HepG2 (cell line): ENCODE data around the gene DHRS7. TPM values are rescaled to one million over a fixed set of nuclear protein-coding genes. Genes with fewer than 3 reads are reported as not detected.

Experiments
- ATAC-seq: fragments of 200-7000 bp; cut with Tn5 transposase; 3 replicates; pipeline ENCODE4 v1.9.1; 2020; ENCODE audit warnings: mild to moderate bottlenecking, moderate library complexity
- BruUV-seq: library from RNA; stranded (reverse); fragments of 400-500 nt; replicated peaks from 2 replicates; lab custom pipeline; 2021; lab: Mats Ljungman, UMichigan
- CTCF ChIA-PET: fragments of 300-600 bp; formaldehyde crosslinking; extraction: SDS; loops from one replicate; lab custom pipeline; 2021; ENCODE audit warnings: low total read pairs, inconsistent platforms, low intra/inter-chr PET ratio; lab: Yijun Ruan, JAX
- POLR2A ChIA-PET: fragments of 350-600 bp; sonication (Branson Sonifier 250); formaldehyde crosslinking; loops from one replicate; lab custom pipeline; 2020; ENCODE audit warnings: antibody characterized with exemption, inconsistent platforms; lab: Yijun Ruan, JAX
- DNase-seq: peaks from one replicate; pipeline ENCODE4 v3.0.0-alpha.2; 2015; ENCODE audit warnings: low spot score
- FAIRE-seq: peaks from 3 replicates; lab custom pipeline; 2011; peaks lifted over from hg19 to GRCh38; lab: Jason Lieb, UNC
- H2AFZ ChIP-seq: one replicate; pipeline ENCODE4 v1.6.1; 2011; ENCODE audit warnings: low read length, inconsistent platforms
- H3K27ac ChIP-seq: fragments of 300-600 bp; 3 replicates; pipeline ENCODE4 v1.8.0; 2011; ENCODE audit warnings: mixed run types, mild to moderate bottlenecking, mixed read lengths, low read length, inconsistent platforms; ENCODE audit not compliant: insufficient read depth; ENCODE audit errors: extremely low read length
- H3K27me3 ChIP-seq, 2 experiments: fragments of 200-600 bp in 1 of 2; 2 replicates in 1 of 2; 3 replicates in 1 of 2; pipeline versions ENCODE4 v1.6.0 to v1.8.0; 2011; ENCODE audit warnings: low read length in 2 of 2, mild to moderate bottlenecking in 2 of 2, moderate library complexity in 2 of 2, inconsistent platforms in 1 of 2; ENCODE audit not compliant: insufficient read depth in 2 of 2, control insufficient read depth in 1 of 2
- H3K36me3 ChIP-seq, 2 experiments: fragments of 200-600 bp in 1 of 2; replicated peaks in 1 of 2; 2 replicates in 1 of 2; 3 replicates in 1 of 2; pipeline versions ENCODE4 v1.5.1 to v1.8.0; 2011; ENCODE audit warnings: low read length in 2 of 2, inconsistent platforms in 1 of 2; ENCODE audit not compliant: insufficient read depth in 2 of 2, control insufficient read depth in 1 of 2
- H3K4me1 ChIP-seq: 2 replicates; pipeline ENCODE4 v1.5.1; 2012; ENCODE audit warnings: low read length, inconsistent platforms; ENCODE audit not compliant: insufficient read depth
- H3K4me2 ChIP-seq: 2 replicates; pipeline ENCODE4 v1.6.0; 2011; ENCODE audit warnings: low read depth, low read length, inconsistent platforms
- H3K4me3 ChIP-seq, 3 experiments: fragments of 200-600 bp in 1 of 3; sonication (generic), shearing (Covaris generic) in 1 of 3; replicated peaks in 1 of 3; 2 replicates each; pipeline ENCODE4 v1.5.1; 2011 to 2016; ENCODE audit warnings: low read length in 3 of 3, inconsistent platforms in 2 of 3, low read depth in 2 of 3, mild to moderate bottlenecking in 2 of 3, control low read depth in 1 of 3, mixed read lengths in 1 of 3; ENCODE audit not compliant: insufficient read depth in 1 of 3
- H3K79me2 ChIP-seq: one replicate; pipeline ENCODE4 v1.6.1; 2011; ENCODE audit warnings: low read length, inconsistent platforms; ENCODE audit not compliant: insufficient read depth
- H3K9ac ChIP-seq: 2 replicates; pipeline ENCODE4 v1.6.0; 2011; ENCODE audit warnings: mild to moderate bottlenecking, low read depth, low read length, inconsistent platforms; ENCODE audit not compliant: insufficient read depth
- H3K9me3 ChIP-seq: 2 replicates; pipeline ENCODE4 v1.5.1; 2012; ENCODE audit warnings: mild to moderate bottlenecking, low read length
- H4K20me1 ChIP-seq: 2 replicates; pipeline ENCODE4 v1.6.0; 2011; ENCODE audit warnings: inconsistent platforms, mild to moderate bottlenecking, low read length, moderate library complexity; ENCODE audit not compliant: insufficient read depth
- GATA4 ChIP-seq: sonication (generic); IDR thresholded peaks from 2 replicates; pipeline ENCODE4 v1.6.1; 2016; ENCODE audit warnings: antibody characterized with exemption, low read depth, borderline replicate concordance
- GPN1 ChIP-seq: sonication (generic); formaldehyde crosslinking; IDR thresholded peaks from 2 replicates; pipeline ENCODE4 v1.5.1; 2020; ENCODE audit warnings: missing genetic modification reagents, borderline replicate concordance
- KLF13 ChIP-seq: sonication (generic); formaldehyde crosslinking; IDR thresholded peaks from 2 replicates; pipeline ENCODE4 v1.4.0; 2020; ENCODE audit warnings: mild to moderate bottlenecking, missing genetic modification reagents
- MIXL1 ChIP-seq: IDR thresholded peaks from 2 replicates; pipeline ENCODE4 v1.6.1; 2016
- NR2F1 ChIP-seq, 2 experiments: fragments of 450-650 bp in 1 of 2; formaldehyde crosslinking in 1 of 2; IDR thresholded peaks; 2 replicates each; pipeline versions ENCODE4 v1.5.0 to v1.6.1; 2016 to 2020; ENCODE audit warnings: mild to moderate bottlenecking in 1 of 2, missing compliant biosample characterization in 1 of 2, missing genetic modification reagents in 1 of 2, moderate library complexity in 1 of 2
- ZNF430 ChIP-seq: sonication (generic); formaldehyde crosslinking; IDR thresholded peaks from 2 replicates; pipeline ENCODE4 v1.9.0; 2021; ENCODE audit warnings: mild to moderate bottlenecking, missing genetic modification reagents
- WGBS: methylation state at CpG from one replicate; pipeline ENCODE4 v1.1.6; 2017; ENCODE audit warnings: low lambda C conversion rate; 5-methylcytosine and 5-hydroxymethylcytosine counted together
- in situ Hi-C: cut with HindIII; loops from 2 replicates; pipeline ENCODE4 v1.10.0; 2017; ENCODE audit warnings: low pct_unique_long_range_greater_than_20kb; ENCODE audit not compliant: extremely low pct_ligation_motif_present
- intact Hi-C: fragments of 100-400 bp; cut with micrococcal nuclease; formaldehyde crosslinking; loops from one replicate; pipeline ENCODE4 v1.10.0; 2022; ENCODE audit not compliant: unreplicated experiment
- polyA plus RNA-seq, 8 experiments: library from polyadenylated mRNA; depleted of rRNA in 3 of 8; stranded (reverse) in 7 of 8; unstranded in 1 of 8; fragments of >200 nt; fragmentation: Illumina TruSeq in 4 of 8; extraction: Trizol in 4 of 8; gene quantifications; 2 replicates each; pipeline versions ENCODE4 v1.2.1 to v1.2.3, GENCODE V29; 2011 to 2016; ENCODE audit warnings: low read depth in 4 of 8, missing spikeins in 1 of 8, mixed read lengths in 1 of 8; ENCODE audit not compliant: insufficient read depth in 1 of 8
- total RNA-seq, 5 experiments: library from RNA; depleted of rRNA; stranded (reverse); fragments of >200 nt; fragmentation: Illumina TruSeq; extraction: Trizol; gene quantifications; 2 replicates each; pipeline ENCODE4 v1.2.3, GENCODE V29; 2016; ENCODE audit warnings: low read depth in 1 of 5
- TF ChIP-seq, protein P1 (sequence below): sonication (generic); formaldehyde crosslinking; IDR thresholded peaks from 2 replicates; pipeline ENCODE4 v1.5.0; 2020; ENCODE audit warnings: missing genetic modification reagents
- TF ChIP-seq, protein P2 (sequence below), 2 experiments: fragments of 450-650 bp in 1 of 2; sonication (generic) in 1 of 2; formaldehyde crosslinking in 1 of 2; IDR thresholded peaks; 2 replicates each; pipeline versions ENCODE4 v1.6.1 to v1.8.0; 2016 to 2022; ENCODE audit warnings: antibody characterized with exemption in 1 of 2, mild to moderate bottlenecking in 1 of 2, missing genetic modification reagents in 1 of 2

The DHRS7 gene
- total and polyA plus RNA-seq, 2 of the 13 experiments (the other 11 are each of a cell fraction or from before 2014, with no cell fraction given), result 20.8 to 44.4 TPM

DNA sequence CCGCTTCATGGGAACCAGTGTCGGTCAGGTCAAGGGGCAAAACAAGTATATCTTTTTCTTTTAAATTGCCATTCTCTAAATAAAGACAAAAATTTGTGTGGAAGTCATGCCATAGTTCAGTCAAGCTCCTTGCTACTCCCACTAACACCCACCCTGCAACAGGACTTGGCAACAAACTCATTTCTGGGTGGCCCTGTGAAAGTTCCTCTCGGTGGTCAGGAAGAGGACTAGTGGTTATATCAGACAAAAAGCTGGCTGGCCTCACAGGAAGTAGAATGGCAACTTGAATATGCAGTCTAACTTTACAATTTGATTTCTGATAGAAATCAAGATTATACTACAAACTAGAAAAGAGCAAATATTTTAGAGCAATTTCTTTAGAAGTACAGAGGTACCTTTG is 11.2 kb downstream of the DHRS7 start:
- intact Hi-C loops, result no loop called here

DNA sequence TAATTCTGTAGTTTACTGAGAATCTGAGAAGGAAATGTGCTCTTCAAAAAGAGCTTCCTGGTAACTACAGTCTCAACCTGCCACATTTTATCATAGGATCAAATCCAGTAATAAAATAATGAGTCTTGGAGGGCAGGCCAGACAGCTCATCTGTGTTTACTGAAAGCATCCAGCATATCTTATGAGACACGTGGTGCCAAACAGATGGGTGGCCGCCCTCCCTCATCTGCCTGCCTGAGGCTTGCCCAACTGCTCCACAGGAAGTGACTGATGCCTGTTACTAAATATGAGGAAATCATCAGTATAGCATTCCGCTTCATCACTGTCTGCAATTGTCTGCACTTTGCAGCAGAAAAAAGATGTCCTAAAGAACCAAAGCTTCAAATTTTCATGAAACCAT is 13.5 kb downstream of the DHRS7 start:
- H3K4me2 ChIP-seq, result no peak overlapping the region
- H2AFZ ChIP-seq, result no peak overlapping the region
- DNase-seq (no peak), ATAC-seq (no peak), FAIRE-seq (no peak)
- H3K9me3 ChIP-seq, result no peaks in the 10 kb centered on the region
- H3K9ac ChIP-seq, result no peak overlapping the region
- no peaks in the 10 kb centered on the region for H3K27me3 ChIP-seq
- H3K36me3 ChIP-seq, result peaks cover 0 to 20% of the 10 kb centered on the region in 2 experiments; a peak in 2 of 5 replicates
- intact Hi-C loops (no loop called here), in situ Hi-C loops (no loop called here)
- H3K79me2 ChIP-seq, result no peaks in the 10 kb centered on the region
- WGBS, result 100% methylated on average over 3 of the region's 3 CpGs
- H3K4me1 ChIP-seq, result no peaks in the 10 kb centered on the region
- POLR2A ChIA-PET, result no interaction called here
- no peaks in the 10 kb centered on the region for H4K20me1 ChIP-seq
- no TSS peak for BruUV-seq
- no peak overlapping the region for H3K4me3 ChIP-seq
- no peak overlapping the region for H3K27ac ChIP-seq
- CTCF ChIA-PET, result no interaction called here
- TF ChIP-seq KLF13 (CRISPR knock-in tag), result no peak
- TF ChIP-seq, protein P1, sequence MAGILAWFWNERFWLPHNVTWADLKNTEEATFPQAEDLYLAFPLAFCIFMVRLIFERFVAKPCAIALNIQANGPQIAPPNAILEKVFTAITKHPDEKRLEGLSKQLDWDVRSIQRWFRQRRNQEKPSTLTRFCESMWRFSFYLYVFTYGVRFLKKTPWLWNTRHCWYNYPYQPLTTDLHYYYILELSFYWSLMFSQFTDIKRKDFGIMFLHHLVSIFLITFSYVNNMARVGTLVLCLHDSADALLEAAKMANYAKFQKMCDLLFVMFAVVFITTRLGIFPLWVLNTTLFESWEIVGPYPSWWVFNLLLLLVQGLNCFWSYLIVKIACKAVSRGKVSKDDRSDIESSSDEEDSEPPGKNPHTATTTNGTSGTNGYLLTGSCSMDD (CRISPR knock-in tag), result no peak
- TF ChIP-seq, protein P2, sequence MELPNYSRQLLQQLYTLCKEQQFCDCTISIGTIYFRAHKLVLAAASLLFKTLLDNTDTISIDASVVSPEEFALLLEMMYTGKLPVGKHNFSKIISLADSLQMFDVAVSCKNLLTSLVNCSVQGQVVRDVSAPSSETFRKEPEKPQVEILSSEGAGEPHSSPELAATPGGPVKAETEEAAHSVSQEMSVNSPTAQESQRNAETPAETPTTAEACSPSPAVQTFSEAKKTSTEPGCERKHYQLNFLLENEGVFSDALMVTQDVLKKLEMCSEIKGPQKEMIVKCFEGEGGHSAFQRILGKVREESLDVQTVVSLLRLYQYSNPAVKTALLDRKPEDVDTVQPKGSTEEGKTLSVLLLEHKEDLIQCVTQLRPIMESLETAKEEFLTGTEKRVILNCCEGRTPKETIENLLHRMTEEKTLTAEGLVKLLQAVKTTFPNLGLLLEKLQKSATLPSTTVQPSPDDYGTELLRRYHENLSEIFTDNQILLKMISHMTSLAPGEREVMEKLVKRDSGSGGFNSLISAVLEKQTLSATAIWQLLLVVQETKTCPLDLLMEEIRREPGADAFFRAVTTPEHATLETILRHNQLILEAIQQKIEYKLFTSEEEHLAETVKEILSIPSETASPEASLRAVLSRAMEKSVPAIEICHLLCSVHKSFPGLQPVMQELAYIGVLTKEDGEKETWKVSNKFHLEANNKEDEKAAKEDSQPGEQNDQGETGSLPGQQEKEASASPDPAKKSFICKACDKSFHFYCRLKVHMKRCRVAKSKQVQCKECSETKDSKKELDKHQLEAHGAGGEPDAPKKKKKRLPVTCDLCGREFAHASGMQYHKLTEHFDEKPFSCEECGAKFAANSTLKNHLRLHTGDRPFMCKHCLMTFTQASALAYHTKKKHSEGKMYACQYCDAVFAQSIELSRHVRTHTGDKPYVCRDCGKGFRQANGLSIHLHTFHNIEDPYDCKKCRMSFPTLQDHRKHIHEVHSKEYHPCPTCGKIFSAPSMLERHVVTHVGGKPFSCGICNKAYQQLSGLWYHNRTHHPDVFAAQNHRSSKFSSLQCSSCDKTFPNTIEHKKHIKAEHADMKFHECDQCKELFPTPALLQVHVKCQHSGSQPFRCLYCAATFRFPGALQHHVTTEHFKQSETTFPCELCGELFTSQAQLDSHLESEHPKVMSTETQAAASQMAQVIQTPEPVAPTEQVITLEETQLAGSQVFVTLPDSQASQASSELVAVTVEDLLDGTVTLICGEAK (IDR thresholded peaks at IDR 0.05), result no peak
- TF ChIP-seq, protein P2 (CRISPR knock-in tag; IDR thresholded peaks at IDR 0.05), result no peak
- no peak for TF ChIP-seq NR2F1 (CRISPR knock-in tag; IDR thresholded peaks at IDR 0.05)

More for the DNA sequence above, 11.2 kb downstream of the DHRS7 start:
- Histone ChIP-seq H4K20me1 (no peaks in the 10 kb centered on the region), H3K9me3 (no peaks in the 10 kb centered on the region), H2AFZ (no peak overlapping the region), H3K9ac (no peak overlapping the region), H3K4me2 (no peak overlapping the region), H3K27me3 (no peaks in the 10 kb centered on the region), H3K36me3 (peaks cover 0 to 18% of the 10 kb centered on the region in 2 experiments; a peak in 2 of 5 replicates), H3K4me3 (no peak overlapping the region), H3K79me2 (no peaks in the 10 kb centered on the region), H3K27ac (no peak overlapping the region), H3K4me1 (no peaks in the 10 kb centered on the region)
- no peak for FAIRE-seq
- in situ Hi-C loops, result no loop called here
- ChIA-PET POLR2A (no interaction called here), CTCF (no interaction called here)
- WGBS, result 100% methylated on average over 3 of the region's 3 CpGs
- no peak for ATAC-seq
- no peak for DNase-seq
- no peak for TF ChIP-seq GPN1 (CRISPR knock-in tag)
- TF ChIP-seq MIXL1 (CRISPR knock-in tag), result no peak
- TF ChIP-seq ZNF430 (CRISPR knock-in tag), result no peak
- TF ChIP-seq GATA4, result no peak
- BruUV-seq, result no TSS peak
